HepG2 (cell line): ENCODE measurements around the gene DPEP1. TPM values are rescaled to one million over a fixed set of nuclear protein-coding genes. Genes with fewer than 3 reads are reported as not detected.
A peak's percentile ranks its signal among the peaks of the same experiment; 100 is the strongest.

Source experiments
- CEBPG ChIP-seq: IDR thresholded peaks from 2 replicates; pipeline ENCODE4 v1.6.1; 2016
- GATAD1 ChIP-seq: IDR thresholded peaks from 2 replicates; pipeline ENCODE4 v1.6.1; 2016; ENCODE audit warnings: missing genetic modification reagents, missing compliant biosample characterization
- POLR2A ChIP-seq, 2 experiments: IDR thresholded peaks; 2 replicates each; pipeline ENCODE4 v1.6.1; 2011; ENCODE audit warnings: low read depth in 2 of 2, low read length in 2 of 2, mild to moderate bottlenecking in 1 of 2, moderate library complexity in 1 of 2; ENCODE audit not compliant: insufficient read depth in 1 of 2
- SALL1 ChIP-seq: sonication (generic); formaldehyde crosslinking; IDR thresholded peaks from 2 replicates; pipeline ENCODE4 v1.8.0; 2022; ENCODE audit warnings: mild to moderate bottlenecking, missing genetic modification reagents
- SNAPC2 ChIP-seq: sonication (generic); formaldehyde crosslinking; IDR thresholded peaks from 2 replicates; pipeline ENCODE4 v1.8.1; 2022; ENCODE audit warnings: mild to moderate bottlenecking, missing genetic modification reagents
- TRAFD1 ChIP-seq: sonication (generic); formaldehyde crosslinking; IDR thresholded peaks from 2 replicates; pipeline ENCODE4 v1.5.1; 2020; ENCODE audit warnings: missing genetic modification reagents, mild to moderate bottlenecking, borderline replicate concordance
- ZBTB3 ChIP-seq: sonication (generic); formaldehyde crosslinking; IDR thresholded peaks from 2 replicates; pipeline ENCODE4 v1.4.0; 2020; ENCODE audit warnings: low read depth, mild to moderate bottlenecking, moderate library complexity, missing genetic modification reagents, borderline replicate concordance
- ZKSCAN5 ChIP-seq: sonication (generic); formaldehyde crosslinking; IDR thresholded peaks from 2 replicates; pipeline ENCODE4 v1.5.1; 2020; ENCODE audit warnings: mild to moderate bottlenecking, missing genetic modification reagents
- ZNF276 ChIP-seq: sonication (generic); formaldehyde crosslinking; IDR thresholded peaks from 2 replicates; pipeline ENCODE4 v1.4.0; 2020; ENCODE audit warnings: mild to moderate bottlenecking, low read depth, missing genetic modification reagents
- ZNF557 ChIP-seq: sonication (generic); formaldehyde crosslinking; IDR thresholded peaks from 2 replicates; pipeline ENCODE4 v1.4.0; 2020; ENCODE audit warnings: missing genetic modification reagents
- ZNF772 ChIP-seq: sonication (generic); formaldehyde crosslinking; IDR thresholded peaks from 2 replicates; pipeline ENCODE4 v1.5.0; 2020; ENCODE audit warnings: mild to moderate bottlenecking, missing genetic modification reagents
- ZSCAN9 ChIP-seq: IDR thresholded peaks from 2 replicates; pipeline ENCODE4 v1.6.1; 2016; ENCODE audit warnings: borderline replicate concordance
- polyA plus RNA-seq, 8 experiments: library from polyadenylated mRNA; depleted of rRNA in 3 of 8; stranded (reverse) in 7 of 8; unstranded in 1 of 8; fragments of >200 nt; fragmentation: Illumina TruSeq in 4 of 8; extraction: Trizol in 4 of 8; gene quantifications; 2 replicates each; pipeline versions ENCODE4 v1.2.1 to v1.2.3, GENCODE V29; 2011 to 2016; ENCODE audit warnings: low read depth in 4 of 8, missing spikeins in 1 of 8, mixed read lengths in 1 of 8; ENCODE audit not compliant: insufficient read depth in 1 of 8
- total RNA-seq, 5 experiments: library from RNA; depleted of rRNA; stranded (reverse); fragments of >200 nt; fragmentation: Illumina TruSeq; extraction: Trizol; gene quantifications; 2 replicates each; pipeline ENCODE4 v1.2.3, GENCODE V29; 2016; ENCODE audit warnings: low read depth in 1 of 5
- TF ChIP-seq, protein P1 (sequence below): IDR thresholded peaks from 2 replicates; pipeline ENCODE4 v1.6.1; 2016; ENCODE audit warnings: low read depth, missing genetic modification reagents, missing compliant biosample characterization
- TF ChIP-seq, protein P2 (sequence below): sonication (generic); formaldehyde crosslinking; IDR thresholded peaks from 2 replicates; pipeline ENCODE4 v1.4.0; 2020; ENCODE audit warnings: missing genetic modification reagents

The DPEP1 gene
- total and polyA plus RNA-seq, 2 of the 13 experiments (the other 11 are each of a cell fraction or from before 2014, with no cell fraction given), result 37.6 to 52.2 TPM

DNA sequence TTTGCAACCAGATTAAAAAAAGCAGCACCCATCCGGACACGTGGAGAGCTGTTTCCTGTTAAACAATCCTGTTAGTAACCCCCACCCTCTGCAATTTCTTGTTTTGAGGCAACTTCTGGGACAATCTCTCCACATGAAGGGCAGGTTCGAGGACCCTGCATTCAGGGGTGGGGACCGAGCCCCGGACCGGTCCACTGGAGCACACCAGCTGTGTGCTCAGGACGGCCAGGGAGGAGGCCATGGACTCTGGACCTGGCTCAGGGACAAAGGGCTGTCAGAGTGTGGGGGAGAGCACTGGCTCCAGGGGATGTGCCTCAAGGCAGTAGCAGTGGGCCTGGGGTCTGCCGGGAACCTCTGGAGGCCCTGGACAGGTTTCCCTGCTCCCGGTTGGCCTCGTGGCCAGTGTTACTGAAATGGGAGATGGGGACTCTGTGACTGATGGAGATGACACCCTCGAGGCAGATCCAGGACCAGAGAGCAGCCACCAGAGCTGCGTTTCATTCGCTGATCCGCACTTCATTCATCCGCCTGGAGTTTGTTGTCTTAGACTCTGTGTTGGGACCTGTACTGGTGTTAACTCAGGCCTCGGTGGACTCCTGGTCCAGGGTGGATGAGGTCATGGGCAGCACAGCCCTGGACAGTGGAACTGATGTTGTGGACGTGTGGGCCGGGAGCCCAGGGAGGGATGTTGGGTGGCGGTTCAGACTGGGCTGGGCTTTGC is 40.8 kb upstream of the DPEP1 start (continued):
- TF ChIP-seq ZNF276 (no peak), TRAFD1 (no peak), ZNF557 (CRISPR knock-in tag) (no peak), SNAPC2 (CRISPR knock-in tag) (no peak), ZKSCAN5 (0 out of 2 replicates have a peak, but pooled peaks have one; percentile 61), ZSCAN9 (CRISPR knock-in tag) (peak; percentile 40; the same call in 1 of the 2 replicates), POLR2A (IDR thresholded peaks at IDR 0.05; ENCODE audit: insufficient read depth in 1 of 2, low read depth in 2 of 2, low read length in 2 of 2) (peak; percentile 55 to 56; a peak in 3 of 4 replicates), SALL1 (CRISPR knock-in tag) (peak; percentile 81), ZNF772 (CRISPR knock-in tag) (peak; percentile 70), ZBTB3 (CRISPR knock-in tag) (peak; percentile 52; the same call in 1 of the 2 replicates), CEBPG (CRISPR knock-in tag) (no peak), GATAD1 (CRISPR knock-in tag) (peak; percentile 45; the same call in 1 of the 2 replicates)
- TF ChIP-seq, protein P1, sequence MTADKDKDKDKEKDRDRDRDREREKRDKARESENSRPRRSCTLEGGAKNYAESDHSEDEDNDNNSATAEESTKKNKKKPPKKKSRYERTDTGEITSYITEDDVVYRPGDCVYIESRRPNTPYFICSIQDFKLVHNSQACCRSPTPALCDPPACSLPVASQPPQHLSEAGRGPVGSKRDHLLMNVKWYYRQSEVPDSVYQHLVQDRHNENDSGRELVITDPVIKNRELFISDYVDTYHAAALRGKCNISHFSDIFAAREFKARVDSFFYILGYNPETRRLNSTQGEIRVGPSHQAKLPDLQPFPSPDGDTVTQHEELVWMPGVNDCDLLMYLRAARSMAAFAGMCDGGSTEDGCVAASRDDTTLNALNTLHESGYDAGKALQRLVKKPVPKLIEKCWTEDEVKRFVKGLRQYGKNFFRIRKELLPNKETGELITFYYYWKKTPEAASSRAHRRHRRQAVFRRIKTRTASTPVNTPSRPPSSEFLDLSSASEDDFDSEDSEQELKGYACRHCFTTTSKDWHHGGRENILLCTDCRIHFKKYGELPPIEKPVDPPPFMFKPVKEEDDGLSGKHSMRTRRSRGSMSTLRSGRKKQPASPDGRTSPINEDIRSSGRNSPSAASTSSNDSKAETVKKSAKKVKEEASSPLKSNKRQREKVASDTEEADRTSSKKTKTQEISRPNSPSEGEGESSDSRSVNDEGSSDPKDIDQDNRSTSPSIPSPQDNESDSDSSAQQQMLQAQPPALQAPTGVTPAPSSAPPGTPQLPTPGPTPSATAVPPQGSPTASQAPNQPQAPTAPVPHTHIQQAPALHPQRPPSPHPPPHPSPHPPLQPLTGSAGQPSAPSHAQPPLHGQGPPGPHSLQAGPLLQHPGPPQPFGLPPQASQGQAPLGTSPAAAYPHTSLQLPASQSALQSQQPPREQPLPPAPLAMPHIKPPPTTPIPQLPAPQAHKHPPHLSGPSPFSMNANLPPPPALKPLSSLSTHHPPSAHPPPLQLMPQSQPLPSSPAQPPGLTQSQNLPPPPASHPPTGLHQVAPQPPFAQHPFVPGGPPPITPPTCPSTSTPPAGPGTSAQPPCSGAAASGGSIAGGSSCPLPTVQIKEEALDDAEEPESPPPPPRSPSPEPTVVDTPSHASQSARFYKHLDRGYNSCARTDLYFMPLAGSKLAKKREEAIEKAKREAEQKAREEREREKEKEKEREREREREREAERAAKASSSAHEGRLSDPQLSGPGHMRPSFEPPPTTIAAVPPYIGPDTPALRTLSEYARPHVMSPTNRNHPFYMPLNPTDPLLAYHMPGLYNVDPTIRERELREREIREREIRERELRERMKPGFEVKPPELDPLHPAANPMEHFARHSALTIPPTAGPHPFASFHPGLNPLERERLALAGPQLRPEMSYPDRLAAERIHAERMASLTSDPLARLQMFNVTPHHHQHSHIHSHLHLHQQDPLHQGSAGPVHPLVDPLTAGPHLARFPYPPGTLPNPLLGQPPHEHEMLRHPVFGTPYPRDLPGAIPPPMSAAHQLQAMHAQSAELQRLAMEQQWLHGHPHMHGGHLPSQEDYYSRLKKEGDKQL (CRISPR knock-in tag), result no peak
- TF ChIP-seq, protein P2, sequence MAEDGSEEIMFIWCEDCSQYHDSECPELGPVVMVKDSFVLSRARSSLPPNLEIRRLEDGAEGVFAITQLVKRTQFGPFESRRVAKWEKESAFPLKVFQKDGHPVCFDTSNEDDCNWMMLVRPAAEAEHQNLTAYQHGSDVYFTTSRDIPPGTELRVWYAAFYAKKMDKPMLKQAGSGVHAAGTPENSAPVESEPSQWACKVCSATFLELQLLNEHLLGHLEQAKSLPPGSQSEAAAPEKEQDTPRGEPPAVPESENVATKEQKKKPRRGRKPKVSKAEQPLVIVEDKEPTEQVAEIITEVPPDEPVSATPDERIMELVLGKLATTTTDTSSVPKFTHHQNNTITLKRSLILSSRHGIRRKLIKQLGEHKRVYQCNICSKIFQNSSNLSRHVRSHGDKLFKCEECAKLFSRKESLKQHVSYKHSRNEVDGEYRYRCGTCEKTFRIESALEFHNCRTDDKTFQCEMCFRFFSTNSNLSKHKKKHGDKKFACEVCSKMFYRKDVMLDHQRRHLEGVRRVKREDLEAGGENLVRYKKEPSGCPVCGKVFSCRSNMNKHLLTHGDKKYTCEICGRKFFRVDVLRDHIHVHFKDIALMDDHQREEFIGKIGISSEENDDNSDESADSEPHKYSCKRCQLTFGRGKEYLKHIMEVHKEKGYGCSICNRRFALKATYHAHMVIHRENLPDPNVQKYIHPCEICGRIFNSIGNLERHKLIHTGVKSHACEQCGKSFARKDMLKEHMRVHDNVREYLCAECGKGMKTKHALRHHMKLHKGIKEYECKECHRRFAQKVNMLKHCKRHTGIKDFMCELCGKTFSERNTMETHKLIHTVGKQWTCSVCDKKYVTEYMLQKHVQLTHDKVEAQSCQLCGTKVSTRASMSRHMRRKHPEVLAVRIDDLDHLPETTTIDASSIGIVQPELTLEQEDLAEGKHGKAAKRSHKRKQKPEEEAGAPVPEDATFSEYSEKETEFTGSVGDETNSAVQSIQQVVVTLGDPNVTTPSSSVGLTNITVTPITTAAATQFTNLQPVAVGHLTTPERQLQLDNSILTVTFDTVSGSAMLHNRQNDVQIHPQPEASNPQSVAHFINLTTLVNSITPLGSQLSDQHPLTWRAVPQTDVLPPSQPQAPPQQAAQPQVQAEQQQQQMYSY (CRISPR knock-in tag), result no peak
